C4-2B (cell line): Measurements from ENCODE around the gene VANGL1.

Experiments used
- ZFX ChIP-seq: fragments of 450-650 bp; IDR thresholded peaks from 2 replicates; pipeline ENCODE4 v1.6.1; 2017
- TF ChIP-seq, protein P1 (sequence below): fragments of 450-650 bp; conservative IDR thresholded peaks from 2 replicates; pipeline ENCODE4 v1.5.1; 2017; ENCODE audit warnings: mild to moderate bottlenecking

DNA sequence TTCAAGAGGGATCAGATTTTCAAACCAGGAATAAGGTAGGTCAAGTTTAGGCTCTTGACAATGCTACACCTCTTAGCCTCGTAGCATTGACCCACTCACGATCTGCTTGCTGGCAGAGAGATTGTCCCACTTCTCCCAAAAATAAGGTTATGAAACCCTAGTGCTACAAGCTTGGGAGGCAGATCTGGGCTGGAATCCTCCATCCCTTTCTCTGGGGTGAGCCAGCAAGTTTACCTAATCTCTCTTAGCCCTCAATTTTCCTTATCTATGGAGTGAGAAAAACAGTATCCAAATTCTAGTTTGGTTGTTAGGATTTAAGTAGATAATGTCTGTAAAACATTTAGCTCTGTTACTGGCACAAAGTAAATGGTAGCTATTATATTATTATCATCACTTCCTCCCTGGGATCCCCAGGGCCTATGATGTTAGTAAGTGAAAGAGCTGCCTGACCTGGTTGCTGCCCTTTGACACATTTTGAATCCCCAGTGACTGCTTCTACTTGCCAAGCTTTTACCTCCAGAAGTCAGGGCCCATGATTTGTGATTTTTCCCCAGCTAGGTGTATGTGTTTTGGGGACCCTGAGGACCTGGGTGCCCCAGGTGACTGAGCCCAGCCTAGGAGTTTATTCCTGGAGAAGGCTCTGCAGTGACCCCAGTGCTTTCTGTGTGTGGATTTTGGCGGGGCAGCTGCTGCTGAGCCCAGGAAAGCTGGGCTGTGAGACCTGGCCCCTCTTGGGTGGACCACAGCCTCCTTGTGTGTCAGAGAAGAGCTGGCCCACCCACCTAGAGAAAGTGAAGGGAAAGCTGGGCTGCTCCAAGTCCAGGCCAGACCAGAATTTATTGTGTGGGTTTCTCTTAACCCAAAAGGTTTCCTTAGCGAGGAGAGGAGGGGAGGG is 48.2 kb upstream of the VANGL1 start:
- TF ChIP-seq, protein P1, sequence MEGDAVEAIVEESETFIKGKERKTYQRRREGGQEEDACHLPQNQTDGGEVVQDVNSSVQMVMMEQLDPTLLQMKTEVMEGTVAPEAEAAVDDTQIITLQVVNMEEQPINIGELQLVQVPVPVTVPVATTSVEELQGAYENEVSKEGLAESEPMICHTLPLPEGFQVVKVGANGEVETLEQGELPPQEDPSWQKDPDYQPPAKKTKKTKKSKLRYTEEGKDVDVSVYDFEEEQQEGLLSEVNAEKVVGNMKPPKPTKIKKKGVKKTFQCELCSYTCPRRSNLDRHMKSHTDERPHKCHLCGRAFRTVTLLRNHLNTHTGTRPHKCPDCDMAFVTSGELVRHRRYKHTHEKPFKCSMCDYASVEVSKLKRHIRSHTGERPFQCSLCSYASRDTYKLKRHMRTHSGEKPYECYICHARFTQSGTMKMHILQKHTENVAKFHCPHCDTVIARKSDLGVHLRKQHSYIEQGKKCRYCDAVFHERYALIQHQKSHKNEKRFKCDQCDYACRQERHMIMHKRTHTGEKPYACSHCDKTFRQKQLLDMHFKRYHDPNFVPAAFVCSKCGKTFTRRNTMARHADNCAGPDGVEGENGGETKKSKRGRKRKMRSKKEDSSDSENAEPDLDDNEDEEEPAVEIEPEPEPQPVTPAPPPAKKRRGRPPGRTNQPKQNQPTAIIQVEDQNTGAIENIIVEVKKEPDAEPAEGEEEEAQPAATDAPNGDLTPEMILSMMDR = no peak
- TF ChIP-seq ZFX = no peak
